ENCODE data around the gene XRCC3. TPM values are rescaled to one million over a fixed set of nuclear protein-coding genes. Genes with fewer than 3 reads are reported as not detected.

XRCC3 gene
- 10 to 100 TPM in 1 of 3 donors, 1 to 10 TPM in 2; 5.9 to 10.2 (median 5.9) TPM for total RNA-seq

DNA sequence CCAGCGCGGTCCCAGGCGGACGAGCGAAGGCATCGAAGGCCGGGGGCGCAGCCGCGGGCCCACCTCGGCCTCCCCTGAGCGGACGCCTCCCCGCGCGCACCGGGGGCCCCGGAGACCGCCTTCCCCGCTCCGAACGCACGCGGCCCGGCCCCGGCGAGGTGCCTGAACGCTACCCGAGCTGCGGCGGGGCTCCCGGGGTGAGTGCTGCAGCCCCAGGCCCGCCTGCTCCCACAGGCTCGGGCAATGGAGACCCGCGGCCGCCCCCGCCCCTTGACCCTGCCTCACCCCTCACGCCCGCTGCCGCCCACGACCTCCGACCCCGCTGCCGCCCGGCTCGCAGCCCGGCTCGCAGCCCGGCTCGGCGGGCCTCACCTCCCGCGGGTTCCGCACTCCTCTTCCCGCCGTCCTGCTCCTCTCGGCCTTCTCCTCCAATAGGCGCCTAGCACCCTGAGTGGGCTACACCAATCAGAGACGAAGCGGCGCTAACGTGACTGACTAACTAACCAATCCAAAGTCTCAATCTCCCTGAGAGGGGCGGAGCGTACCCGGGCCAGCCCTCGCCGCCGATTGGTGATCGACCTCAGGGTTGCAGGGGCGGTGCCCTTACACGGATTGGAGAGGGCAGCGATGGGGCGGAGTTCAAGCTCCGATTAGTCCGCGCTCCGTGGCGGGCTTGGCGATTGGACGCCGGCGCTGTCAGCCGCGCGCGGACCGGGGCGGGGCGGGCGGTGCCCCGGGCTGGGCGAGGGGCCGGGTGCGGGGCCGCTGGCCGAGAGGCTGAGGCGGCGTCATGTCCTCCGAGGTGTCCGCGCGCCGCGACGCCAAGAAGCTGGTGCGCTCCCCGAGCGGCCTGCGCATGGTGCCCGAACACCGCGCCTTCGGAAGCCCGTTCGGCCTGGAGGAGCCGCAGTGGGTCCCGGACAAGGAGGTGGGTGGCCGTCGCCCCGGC is at the start of gene XRCC3, which contains the start of gene ZFYVE21:
Gene XRCC3, minus strand, starts transcription at position 400 of the 949 bp plus-strand sequence. CDS start 4,364 bp downstream, outside the sequence.
Gene ZFYVE21, plus strand, starts transcription at position 759 of the 949 bp plus-strand sequence. Its CDS starts 32 bp downstream, at position 791.
- intact Hi-C loops (cut with DNase I; ENCODE audit: low total_unique reads) = no loop called here

DNA sequence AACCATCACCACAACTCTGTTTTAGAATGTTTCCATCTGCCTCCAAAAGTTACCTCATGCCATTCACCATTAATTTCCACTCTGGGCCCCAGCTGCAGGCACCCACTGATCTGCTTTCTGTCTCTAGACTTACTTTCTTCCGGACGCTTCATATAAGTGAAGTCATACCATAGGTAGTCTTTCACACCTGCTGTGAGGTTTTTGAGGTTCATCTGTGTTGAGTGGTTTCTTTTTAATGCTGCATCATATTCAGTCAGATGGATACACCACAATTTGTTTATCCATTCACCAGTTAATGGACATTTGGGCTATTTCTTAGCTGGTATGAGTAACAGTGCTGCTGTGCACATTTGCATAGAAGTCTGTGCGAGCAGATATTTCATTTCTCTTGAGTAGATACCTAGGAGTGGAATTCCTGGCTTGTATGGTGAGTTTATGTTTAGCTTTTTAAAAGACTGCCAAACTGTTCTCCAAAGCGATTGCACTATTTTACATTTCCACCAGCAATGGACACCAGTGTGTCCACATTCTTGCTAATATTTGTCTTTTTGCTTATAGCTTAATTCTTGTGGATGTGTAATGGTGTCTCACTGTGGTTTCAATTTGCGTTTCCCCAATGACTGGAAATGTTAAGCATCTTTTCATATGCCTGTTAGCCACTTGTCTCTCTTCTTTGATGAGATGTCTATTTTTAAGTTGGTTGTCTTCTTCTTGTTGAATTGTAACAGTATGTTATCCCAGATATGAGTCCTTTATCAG is 48.7 kb upstream of the XRCC3 start:
- no peak overlapping the region for H3K27ac ChIP-seq
- H3K36me3 ChIP-seq = no peaks in the 10 kb centered on the region
- H3K4me3 ChIP-seq = no peak overlapping the region
- H3K9me3 ChIP-seq = no peaks in the 10 kb centered on the region
- H3K4me1 ChIP-seq = no peaks in the 10 kb centered on the region
- H3K27me3 ChIP-seq = no peaks in the 10 kb centered on the region
- intact Hi-C loops (cut with DNase I; ENCODE audit: low total_unique reads) = no loop called here
- no peak for DNase-seq (ENCODE audit: low spot score in 2 of 2)
- TF ChIP-seq, protein P1, sequence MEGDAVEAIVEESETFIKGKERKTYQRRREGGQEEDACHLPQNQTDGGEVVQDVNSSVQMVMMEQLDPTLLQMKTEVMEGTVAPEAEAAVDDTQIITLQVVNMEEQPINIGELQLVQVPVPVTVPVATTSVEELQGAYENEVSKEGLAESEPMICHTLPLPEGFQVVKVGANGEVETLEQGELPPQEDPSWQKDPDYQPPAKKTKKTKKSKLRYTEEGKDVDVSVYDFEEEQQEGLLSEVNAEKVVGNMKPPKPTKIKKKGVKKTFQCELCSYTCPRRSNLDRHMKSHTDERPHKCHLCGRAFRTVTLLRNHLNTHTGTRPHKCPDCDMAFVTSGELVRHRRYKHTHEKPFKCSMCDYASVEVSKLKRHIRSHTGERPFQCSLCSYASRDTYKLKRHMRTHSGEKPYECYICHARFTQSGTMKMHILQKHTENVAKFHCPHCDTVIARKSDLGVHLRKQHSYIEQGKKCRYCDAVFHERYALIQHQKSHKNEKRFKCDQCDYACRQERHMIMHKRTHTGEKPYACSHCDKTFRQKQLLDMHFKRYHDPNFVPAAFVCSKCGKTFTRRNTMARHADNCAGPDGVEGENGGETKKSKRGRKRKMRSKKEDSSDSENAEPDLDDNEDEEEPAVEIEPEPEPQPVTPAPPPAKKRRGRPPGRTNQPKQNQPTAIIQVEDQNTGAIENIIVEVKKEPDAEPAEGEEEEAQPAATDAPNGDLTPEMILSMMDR (IDR thresholded peaks at IDR 0.05) = no peak
- TF ChIP-seq POLR2A (IDR thresholded peaks at IDR 0.05) = no peak
- TF ChIP-seq POLR2AphosphoS5 (IDR thresholded peaks at IDR 0.05) = no peak

More for the DNA sequence above, at the start of gene XRCC3, which contains the start of gene ZFYVE21:
- Histone ChIP-seq H3K27ac (peak within 1 kb of the TSS; percentile 73 to 95), H3K27me3 (no peaks in the 10 kb centered on the region), H3K4me1 (peaks cover 12 to 13% of the 10 kb centered on the region in 2 donors), H3K9me3 (no peaks in the 10 kb centered on the region), H3K36me3 (no peaks in the 10 kb centered on the region), H3K4me3 (peak within 1 kb of the TSS; percentile 65 to 100 (median 70))
- TF ChIP-seq POLR2AphosphoS5 (IDR thresholded peaks at IDR 0.05) (peak in 2 of 3 donors; percentile 28 to 35), POLR2A (IDR thresholded peaks at IDR 0.05) (no peak)
- peak; percentile 100 for DNase-seq (ENCODE audit: low spot score in 2 of 2)

DNA sequence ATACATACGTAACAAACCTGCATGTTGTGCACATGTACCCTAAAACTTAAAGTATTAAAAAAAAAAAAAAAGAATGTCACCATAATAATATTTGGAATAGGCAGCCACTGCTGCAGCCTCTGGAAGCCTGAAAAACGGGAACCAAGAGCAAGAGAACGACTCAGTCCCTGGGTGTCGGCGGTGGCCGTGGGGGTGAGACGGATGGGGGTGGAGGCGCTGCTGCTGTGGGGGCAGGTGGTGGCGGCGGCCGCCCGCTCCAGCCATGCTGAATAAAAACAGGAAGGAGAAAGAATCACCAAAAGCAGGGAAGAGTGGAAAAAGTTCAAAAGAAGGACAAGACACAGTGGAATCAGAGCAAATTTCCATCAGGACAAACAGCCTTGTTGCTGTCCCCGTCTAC is 47.3 kb upstream of the XRCC3 start:
- H3K36me3 ChIP-seq = no peaks in the 10 kb centered on the region
- no peaks in the 10 kb centered on the region for H3K4me1 ChIP-seq
- intact Hi-C loops (cut with DNase I; ENCODE audit: low total_unique reads) = no loop called here
- TF ChIP-seq POLR2AphosphoS5 (IDR thresholded peaks at IDR 0.05) = no peak
- TF ChIP-seq, protein P1 (IDR thresholded peaks at IDR 0.05) = no peak
- no peak for TF ChIP-seq POLR2A (IDR thresholded peaks at IDR 0.05)
- no peak for DNase-seq (ENCODE audit: low spot score in 2 of 2)
- H3K27me3 ChIP-seq = no peaks in the 10 kb centered on the region
- no peak overlapping the region for H3K4me3 ChIP-seq
- no peaks in the 10 kb centered on the region for H3K9me3 ChIP-seq
- H3K27ac ChIP-seq = no peak overlapping the region

DNA sequence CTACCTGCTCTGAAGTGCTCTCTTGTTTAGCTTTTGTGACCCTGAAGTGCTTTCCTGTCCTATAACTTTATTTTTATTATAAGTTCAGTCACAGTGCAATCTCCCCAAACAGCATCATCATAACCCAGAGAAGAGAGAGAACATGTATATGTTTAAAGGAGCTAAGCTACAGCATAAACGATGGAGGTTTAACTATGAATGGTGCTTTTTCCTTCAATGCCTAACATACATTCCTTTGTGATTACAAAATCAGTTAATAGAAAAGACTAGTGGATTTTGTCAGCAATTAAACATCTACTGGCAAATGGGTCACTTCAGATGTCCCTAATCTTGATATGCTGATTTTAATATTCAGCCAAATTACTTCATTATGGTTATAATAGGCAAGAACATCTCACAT is 46.8 kb upstream of the XRCC3 start:
- H3K4me1 ChIP-seq = no peaks in the 10 kb centered on the region

More for the DNA sequence above, 46.8 kb upstream of the XRCC3 start:
- Histone ChIP-seq H3K36me3 (no peaks in the 10 kb centered on the region), H3K4me3 (no peak overlapping the region), H3K9me3 (no peaks in the 10 kb centered on the region), H3K27ac (no peak overlapping the region), H3K27me3 (no peaks in the 10 kb centered on the region)
- intact Hi-C loops (cut with DNase I; ENCODE audit: low total_unique reads) = no loop called here
- TF ChIP-seq, protein P1 (IDR thresholded peaks at IDR 0.05) = no peak
- no peak for TF ChIP-seq POLR2A (IDR thresholded peaks at IDR 0.05)
- TF ChIP-seq POLR2AphosphoS5 (IDR thresholded peaks at IDR 0.05) = no peak
- no peak for DNase-seq (ENCODE audit: low spot score in 2 of 2)
